Upper lobe of left lung (tissue), 4 donors: Measurements from ENCODE around the gene RPS29.

Source experiments
- CTCF ChIP-seq, 6 experiments: fragments of 450-650 bp in 4 of 6; fragments of 200-600 bp in 2 of 6; sonication (generic) in 2 of 6; IDR thresholded peaks; one replicate each; pipeline ENCODE4 v1.5.1; 2016 to 2019; ENCODE audit warnings: antibody characterized with exemption in 6 of 6
- POLR2AphosphoS5 ChIP-seq, 2 donors: sonication (generic); formaldehyde crosslinking; IDR thresholded peaks; one replicate each; pipeline ENCODE4 v1.5.1; 2017; ENCODE audit warnings: antibody characterized with exemption in 2 of 2

GRCh38 chr14:49623941-49624839 lies 38.0 kb upstream of the RPS29 start:
- TF ChIP-seq CTCF (IDR thresholded peaks at IDR 0.05) = no peak
- TF ChIP-seq POLR2AphosphoS5 (IDR thresholded peaks at IDR 0.05) = no peak
